ENCODE measurements around the gene UCKL1.
A peak's percentile ranks its signal among the peaks of the same experiment; 100 is the strongest.

- TF ChIP-seq L3MBTL2 (conservative IDR thresholded peaks at IDR 0.05), result peak; percentile 63
- TF ChIP-seq FOXA1 (IDR thresholded peaks at IDR 0.05), result no peak
- no peak for TF ChIP-seq SP1 (IDR thresholded peaks at IDR 0.05)
- TF ChIP-seq ZNF384 (IDR thresholded peaks at IDR 0.05), result no peak
- peak; percentile 83 for TF ChIP-seq ELF4 (IDR thresholded peaks at IDR 0.05)
- TF ChIP-seq TARDBP (IDR thresholded peaks at IDR 0.05), result no peak
- no peak for TF ChIP-seq HDGF (IDR thresholded peaks at IDR 0.05; ENCODE audit: borderline replicate concordance)
- TF ChIP-seq NFRKB (IDR thresholded peaks at IDR 0.05), result no peak
Observed at GRCh38 chr20:63980806-63981728, 24.9 kb upstream of the UCKL1 start, which contains the start of gene PRPF6.
